NCI-H2081 treated with DMSO at 0.1 percent for 48 hours (cell line): Measurements from ENCODE around the gene ANTXR2.

Experiments
- DNase-seq: peaks from one replicate; lab custom pipeline; 2025; lab: John Stamatoyannopoulos, UW

Gene ANTXR2

GRCh38 chr4:79864500-79865200, 208.4 kb downstream of the ANTXR2 start:
- no peak for DNase-seq

DNA sequence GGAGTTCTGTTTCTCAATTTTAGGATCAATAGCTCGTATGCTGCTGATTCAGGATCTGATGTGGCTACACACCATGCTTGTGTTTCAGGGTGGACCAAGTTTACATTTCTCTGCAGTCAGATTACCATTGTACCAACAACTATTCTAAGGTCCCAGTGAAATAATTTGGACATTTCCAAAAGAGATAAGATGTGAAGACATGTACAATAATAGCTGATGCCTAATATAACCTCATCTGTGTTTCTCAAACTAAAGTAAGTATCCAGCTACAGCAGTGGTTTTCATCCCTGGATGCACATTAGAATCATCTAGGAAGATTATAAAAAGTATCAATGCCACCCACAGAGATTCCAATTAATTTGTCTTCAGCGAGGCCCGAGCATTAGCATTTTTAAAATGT, 209.7 kb downstream of the ANTXR2 start:
- DNase-seq, result no peak

- no peak for DNase-seq
Observed at GRCh38 chr4:79862821-79863220, 210.2 kb downstream of the ANTXR2 start.

GRCh38 chr4:79857811-79858210, 215.2 kb downstream of the ANTXR2 start:
- DNase-seq, result no peak

DNA sequence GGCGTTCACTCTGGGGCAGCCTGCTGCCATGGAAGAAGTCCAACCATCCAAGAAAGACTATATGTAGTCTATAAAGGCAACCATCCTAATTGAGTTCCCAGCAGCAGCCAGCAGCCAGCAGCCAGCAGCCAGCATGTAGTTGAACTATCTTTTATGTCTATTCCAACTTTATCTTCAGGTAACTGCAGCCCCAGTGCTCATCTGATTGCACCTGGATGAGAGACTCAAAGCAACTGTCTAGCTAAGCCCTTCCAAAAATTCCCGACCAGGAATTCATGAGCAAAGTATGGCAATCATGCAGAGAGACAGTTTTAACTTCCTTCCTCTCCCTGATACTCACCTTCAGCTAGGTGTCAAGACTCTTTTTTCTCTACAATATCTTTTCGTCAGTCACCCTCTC, 216.8 kb downstream of the ANTXR2 start:
- no peak for DNase-seq

DNA sequence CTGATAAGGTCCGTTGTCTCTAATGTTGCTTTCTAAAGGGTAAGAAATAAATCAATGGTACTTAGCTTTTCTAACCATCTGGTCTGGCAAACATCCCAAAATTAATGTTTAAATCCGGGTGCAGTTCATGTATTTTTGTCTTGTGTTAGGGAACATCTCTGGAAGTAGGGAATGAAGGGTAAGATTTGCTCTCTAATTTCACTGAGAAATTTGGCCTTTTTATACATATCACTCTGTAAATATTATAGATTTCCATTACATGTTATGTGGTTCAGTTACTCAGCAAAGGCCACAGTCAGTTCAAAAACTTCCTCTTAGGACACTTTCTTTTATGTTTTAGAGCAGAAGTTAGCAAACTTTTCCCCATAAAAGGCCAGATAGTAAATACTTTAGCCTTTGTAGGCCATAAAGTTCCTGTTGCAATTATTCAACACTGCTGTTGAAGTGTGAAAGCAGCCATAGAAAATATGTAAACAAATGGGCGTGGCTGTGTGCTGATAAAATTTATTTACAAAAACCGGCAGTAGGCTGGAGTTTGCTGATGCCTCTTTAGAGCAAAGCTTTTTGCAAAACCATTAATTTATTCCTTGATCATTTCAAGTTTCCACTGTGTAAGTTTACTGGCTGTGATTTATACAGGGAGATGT, 218.1 kb downstream of the ANTXR2 start:
- no peak for DNase-seq

DNA sequence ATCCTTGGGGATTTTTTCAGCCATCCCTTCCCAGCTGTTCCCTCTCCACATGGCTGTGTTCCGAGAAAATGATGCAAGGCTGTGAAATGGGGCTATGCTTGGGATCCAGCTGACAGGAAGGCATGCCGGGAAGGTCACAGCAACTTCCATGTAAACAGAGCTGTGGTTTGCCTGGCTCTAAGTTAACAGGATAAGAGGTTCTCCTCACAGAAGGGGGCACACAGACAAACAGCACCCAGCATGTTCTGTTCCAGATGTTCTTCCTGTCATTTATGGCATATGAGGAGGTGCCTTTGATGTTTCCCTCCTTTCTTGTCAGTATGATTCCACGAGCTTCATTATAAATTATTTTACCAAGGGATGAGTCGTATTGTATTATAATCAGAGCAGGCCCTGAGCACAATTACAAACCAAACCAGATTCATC, 220.7 kb downstream of the ANTXR2 start:
- no peak for DNase-seq

GRCh38 chr4:79851625-79852304, 221.3 kb downstream of the ANTXR2 start:
- no peak for DNase-seq
